Right lobe of liver (tissue), 6 donors: ENCODE measurements around the gene BEND5. TPM values are rescaled to one million over a fixed set of nuclear protein-coding genes. Genes with fewer than 3 reads are reported as not detected.

Experiments
- ATAC-seq, 4 donors: fragments of 200-7000 bp; cut with Tn5 transposase; one replicate each; pipeline ENCODE4 v1.9.1; 2020; ENCODE audit warnings: mild to moderate bottlenecking in 4 of 4, moderate library complexity in 4 of 4
- DNase-seq, 3 donors: peaks; one replicate each; pipeline ENCODE4 v3.0.0-alpha.2; 2020
- H3K27ac ChIP-seq, 3 donors: fragments of 200-600 bp; one replicate each; pipeline ENCODE4 v1.8.0; 2022
- H3K27me3 ChIP-seq, 2 donors: fragments of 200-600 bp; one replicate each; pipeline ENCODE4 v1.8.0; 2022
- H3K36me3 ChIP-seq, 4 donors: fragments of 200-600 bp; sonication (generic) in 1 of 4; one replicate each; pipeline versions ENCODE4 v1.5.1 to v1.8.0; 2017 to 2022; ENCODE audit warnings: control low read depth in 1 of 4
- H3K4me1 ChIP-seq, 4 donors: fragments of 200-600 bp; sonication (generic) in 1 of 4; one replicate each; pipeline versions ENCODE4 v1.5.1 to v1.8.0; 2017 to 2022; ENCODE audit warnings: control low read depth in 1 of 4
- H3K4me3 ChIP-seq, 3 donors: fragments of 200-600 bp; one replicate each; pipeline ENCODE4 v1.8.0; 2022
- H3K9me3 ChIP-seq, 4 donors: fragments of 200-600 bp; sonication (generic) in 1 of 4; one replicate each; pipeline versions ENCODE4 v1.5.1 to v1.8.0; 2017 to 2022; ENCODE audit warnings: control low read depth in 1 of 4
- POLR2A ChIP-seq: fragments of 450-650 bp; IDR thresholded peaks from one replicate; pipeline ENCODE4 v1.6.1; 2017; ENCODE audit warnings: antibody characterized with exemption, mild to moderate bottlenecking
- WGBS: methylation state at CpG from one replicate; pipeline ENCODE4 v1.1.6; 2018; ENCODE audit warnings: low coverage, low lambda C conversion rate; ENCODE audit not compliant: insufficient coverage; ENCODE audit errors: missing lambda C conversion rate; 5-methylcytosine and 5-hydroxymethylcytosine counted together
- intact Hi-C, 2 donors: fragments of 100-400 bp; cut with DNase I; formaldehyde crosslinking; loops; one replicate each; pipeline versions ENCODE4 v1.11.2 to v1.14.1; 2022
- total RNA-seq, 6 experiments: library from RNA; depleted of rRNA in 2 of 6; stranded (reverse); fragments of >200 nt in 2 of 6; fragmentation: NEBNext Ultra II Directional in 3 of 6; extraction: Animal tissue kit (Norgen Biotek cat#: 25700) in 3 of 6; gene quantifications; one replicate each; pipeline versions ENCODE4 v1.1.0 to v1.2.4, GENCODE V29; 2016 to 2023
- TF ChIP-seq, protein P1 (sequence below), 4 donors: fragments of 200-600 bp in 3 of 4; fragments of 450-650 bp in 1 of 4; IDR thresholded peaks; one replicate each; pipeline versions ENCODE4 v1.5.1 to v1.8.0; 2016 to 2022; ENCODE audit warnings: antibody characterized with exemption in 4 of 4, mild to moderate bottlenecking in 2 of 4
- donor health status: DM: no; HTN: yes; CAD: no.
- donor health status: DM: no; HTN: no; CAD: no.
- donor health status: DM: no; HTN: no; CAD: no.
- donor health status: DM: no; HTN: yes; CAD: no.
- donor health status: DM: no; HTN: yes; CAD: no.

Gene BEND5
- total RNA-seq, 6 experiments from 2014 or later: 0.34 to 1.8 (median 0.47) TPM; not detected in 3

DNA sequence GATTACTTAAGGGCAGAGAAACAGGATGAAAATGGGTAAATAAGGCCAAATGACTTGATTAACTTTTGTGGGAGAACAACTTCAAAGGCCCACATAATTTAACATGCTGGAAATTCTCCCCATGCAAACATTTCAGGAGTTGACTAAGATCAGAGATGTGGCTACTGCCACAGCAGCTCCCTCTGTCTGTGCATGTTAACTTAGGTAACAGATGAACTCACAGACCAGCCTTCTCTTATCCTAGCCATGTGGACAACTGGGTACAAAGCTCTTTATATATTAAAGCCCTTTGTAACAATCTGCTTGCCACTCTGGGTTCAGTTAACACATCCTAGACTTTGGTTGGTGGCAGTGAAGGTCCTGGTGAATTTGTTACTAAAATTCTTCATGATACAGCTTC is 33.2 kb downstream of the BEND5 start:
- H3K9me3 ChIP-seq: no peaks in the 10 kb centered on the region
- no peak for TF ChIP-seq POLR2A
- TF ChIP-seq, protein P1, sequence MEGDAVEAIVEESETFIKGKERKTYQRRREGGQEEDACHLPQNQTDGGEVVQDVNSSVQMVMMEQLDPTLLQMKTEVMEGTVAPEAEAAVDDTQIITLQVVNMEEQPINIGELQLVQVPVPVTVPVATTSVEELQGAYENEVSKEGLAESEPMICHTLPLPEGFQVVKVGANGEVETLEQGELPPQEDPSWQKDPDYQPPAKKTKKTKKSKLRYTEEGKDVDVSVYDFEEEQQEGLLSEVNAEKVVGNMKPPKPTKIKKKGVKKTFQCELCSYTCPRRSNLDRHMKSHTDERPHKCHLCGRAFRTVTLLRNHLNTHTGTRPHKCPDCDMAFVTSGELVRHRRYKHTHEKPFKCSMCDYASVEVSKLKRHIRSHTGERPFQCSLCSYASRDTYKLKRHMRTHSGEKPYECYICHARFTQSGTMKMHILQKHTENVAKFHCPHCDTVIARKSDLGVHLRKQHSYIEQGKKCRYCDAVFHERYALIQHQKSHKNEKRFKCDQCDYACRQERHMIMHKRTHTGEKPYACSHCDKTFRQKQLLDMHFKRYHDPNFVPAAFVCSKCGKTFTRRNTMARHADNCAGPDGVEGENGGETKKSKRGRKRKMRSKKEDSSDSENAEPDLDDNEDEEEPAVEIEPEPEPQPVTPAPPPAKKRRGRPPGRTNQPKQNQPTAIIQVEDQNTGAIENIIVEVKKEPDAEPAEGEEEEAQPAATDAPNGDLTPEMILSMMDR (IDR thresholded peaks at IDR 0.05): no peak
- H3K27ac ChIP-seq: no peak overlapping the region
- ATAC-seq (no peak), DNase-seq (no peak)
- intact Hi-C loops: no loop called here
- no peak overlapping the region for H3K4me3 ChIP-seq
- H3K36me3 ChIP-seq: no peaks in the 10 kb centered on the region
- H3K4me1 ChIP-seq: no peaks in the 10 kb centered on the region
- no peaks in the 10 kb centered on the region for H3K27me3 ChIP-seq

DNA sequence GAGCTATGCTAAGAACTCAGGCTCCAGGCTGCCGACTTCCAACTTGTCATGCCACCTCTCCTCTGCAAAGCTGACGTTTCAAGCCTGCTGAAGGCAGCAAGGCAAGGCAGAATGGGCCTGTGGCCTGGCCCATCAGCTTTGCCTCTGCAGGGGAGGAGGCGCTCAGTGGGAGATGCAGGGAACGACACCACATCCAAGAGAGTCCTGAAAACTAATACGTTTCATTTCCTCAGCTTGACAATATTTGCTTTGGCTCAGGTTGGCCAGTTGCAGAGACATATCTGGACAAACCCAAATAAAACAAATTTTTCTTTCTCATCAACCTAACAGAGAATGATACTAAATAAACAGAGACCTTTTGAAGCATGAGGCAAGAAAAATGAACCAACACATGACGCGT is 35.3 kb downstream of the BEND5 start:
- WGBS: 54% methylated on average over 7 of the region's 7 CpGs

DNA sequence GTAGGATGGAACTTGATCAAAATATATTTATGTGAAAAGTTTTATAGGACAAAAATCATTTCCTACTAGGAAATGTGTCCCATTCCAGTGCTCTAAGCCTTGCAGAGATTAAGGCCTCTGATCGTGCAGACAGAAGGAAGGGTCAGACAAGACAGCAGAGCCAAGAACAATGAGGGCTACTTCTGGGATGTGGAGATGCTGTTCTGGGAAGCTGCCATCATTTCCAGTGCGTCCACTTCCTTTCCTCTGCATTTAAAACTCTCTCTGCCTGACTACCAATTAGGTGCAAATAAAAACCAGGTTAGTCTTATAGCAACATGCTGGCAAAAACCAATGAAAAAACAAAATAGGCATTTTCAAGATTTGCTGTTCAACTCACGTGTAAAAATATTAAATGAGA is 36.1 kb downstream of the BEND5 start:
- H3K27ac ChIP-seq: no peak overlapping the region
- no peaks in the 10 kb centered on the region for H3K4me1 ChIP-seq
- no peak overlapping the region for H3K4me3 ChIP-seq
- DNase-seq (no peak), ATAC-seq (no peak)
- no peaks in the 10 kb centered on the region for H3K9me3 ChIP-seq
- no peak for TF ChIP-seq POLR2A
- TF ChIP-seq, protein P1 (IDR thresholded peaks at IDR 0.05): no peak
- intact Hi-C loops: no loop called here
- H3K27me3 ChIP-seq: no peaks in the 10 kb centered on the region
- no peaks in the 10 kb centered on the region for H3K36me3 ChIP-seq
- 58% methylated on average over 3 of the region's 3 CpGs for WGBS

More for the DNA sequence above, 35.3 kb downstream of the BEND5 start:
- TF ChIP-seq POLR2A: no peak
- TF ChIP-seq, protein P1 (IDR thresholded peaks at IDR 0.05): no peak
- Histone ChIP-seq H3K27ac (no peak overlapping the region), H3K4me3 (no peak overlapping the region), H3K9me3 (no peaks in the 10 kb centered on the region), H3K27me3 (no peaks in the 10 kb centered on the region), H3K4me1 (no peaks in the 10 kb centered on the region), H3K36me3 (no peaks in the 10 kb centered on the region)
- no peak for ATAC-seq
- intact Hi-C loops: no loop called here
- no peak for DNase-seq

DNA sequence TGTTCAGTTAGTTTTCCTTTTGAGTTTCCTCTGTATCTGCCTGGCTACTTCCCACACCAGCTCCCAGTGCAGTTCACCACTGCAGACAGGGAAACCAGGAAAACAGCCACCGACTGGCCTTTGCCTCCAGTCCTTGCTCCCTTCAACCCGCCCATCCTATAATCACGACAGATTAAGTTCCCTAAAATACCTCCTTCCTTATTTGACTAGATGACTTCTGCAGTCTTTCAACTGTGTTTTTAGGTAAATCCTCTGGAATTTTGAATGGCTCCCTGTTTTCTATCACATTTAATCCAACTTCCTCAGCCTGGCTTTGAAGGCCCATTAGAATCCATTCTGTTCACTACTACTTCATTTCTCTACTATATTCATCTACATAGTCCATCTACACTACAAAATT is 37.6 kb downstream of the BEND5 start:
- TF ChIP-seq POLR2A: no peak
- TF ChIP-seq, protein P1 (IDR thresholded peaks at IDR 0.05): no peak
- WGBS: 66% methylated on average over 3 of the region's 3 CpGs
- H3K36me3 ChIP-seq: no peaks in the 10 kb centered on the region
- H3K4me3 ChIP-seq: no peak overlapping the region
- H3K27me3 ChIP-seq: no peaks in the 10 kb centered on the region
- H3K27ac ChIP-seq: no peak overlapping the region
- DNase-seq: no peak
- ATAC-seq: no peak
- no peaks in the 10 kb centered on the region for H3K4me1 ChIP-seq
- H3K9me3 ChIP-seq: no peaks in the 10 kb centered on the region
- intact Hi-C loops: no loop called here

DNA sequence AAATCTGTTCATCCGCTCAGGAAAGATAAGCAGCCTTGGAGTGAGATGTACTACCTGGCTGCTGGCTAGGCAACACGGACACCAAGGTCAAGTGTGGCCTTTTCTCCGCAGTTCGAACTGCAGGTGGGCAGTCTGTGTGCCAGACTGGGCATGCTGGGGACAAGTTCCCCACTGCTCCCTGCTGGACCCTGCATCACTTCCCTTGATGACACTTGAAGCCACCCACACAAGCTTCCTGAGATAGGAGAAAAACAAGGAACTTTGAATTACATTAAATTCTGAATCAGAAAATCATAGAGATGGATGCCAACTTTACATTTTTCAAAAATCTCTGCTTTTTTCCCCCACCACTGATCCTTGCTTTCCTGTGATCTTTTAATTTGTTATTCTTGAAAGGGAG is 38.3 kb downstream of the BEND5 start:
- 100% methylated on average over 2 of the region's 4 CpGs for WGBS
- Histone ChIP-seq H3K27me3 (no peaks in the 10 kb centered on the region), H3K4me3 (no peak overlapping the region), H3K4me1 (no peaks in the 10 kb centered on the region), H3K36me3 (no peaks in the 10 kb centered on the region), H3K9me3 (no peaks in the 10 kb centered on the region), H3K27ac (no peak overlapping the region)
- no peak for TF ChIP-seq POLR2A
- TF ChIP-seq, protein P1 (IDR thresholded peaks at IDR 0.05): no peak
- intact Hi-C loops: no loop called here
- DNase-seq (no peak), ATAC-seq (no peak)
